Hippocampal formation (tissue), 2 donors: Measurements from ENCODE around the gene CPEB4.

ENCODE experiments used
- DNase-seq, 2 donors: peaks; one replicate each; lab custom pipeline; 2025; lab: John Stamatoyannopoulos, UW

The CPEB4 gene

DNA sequence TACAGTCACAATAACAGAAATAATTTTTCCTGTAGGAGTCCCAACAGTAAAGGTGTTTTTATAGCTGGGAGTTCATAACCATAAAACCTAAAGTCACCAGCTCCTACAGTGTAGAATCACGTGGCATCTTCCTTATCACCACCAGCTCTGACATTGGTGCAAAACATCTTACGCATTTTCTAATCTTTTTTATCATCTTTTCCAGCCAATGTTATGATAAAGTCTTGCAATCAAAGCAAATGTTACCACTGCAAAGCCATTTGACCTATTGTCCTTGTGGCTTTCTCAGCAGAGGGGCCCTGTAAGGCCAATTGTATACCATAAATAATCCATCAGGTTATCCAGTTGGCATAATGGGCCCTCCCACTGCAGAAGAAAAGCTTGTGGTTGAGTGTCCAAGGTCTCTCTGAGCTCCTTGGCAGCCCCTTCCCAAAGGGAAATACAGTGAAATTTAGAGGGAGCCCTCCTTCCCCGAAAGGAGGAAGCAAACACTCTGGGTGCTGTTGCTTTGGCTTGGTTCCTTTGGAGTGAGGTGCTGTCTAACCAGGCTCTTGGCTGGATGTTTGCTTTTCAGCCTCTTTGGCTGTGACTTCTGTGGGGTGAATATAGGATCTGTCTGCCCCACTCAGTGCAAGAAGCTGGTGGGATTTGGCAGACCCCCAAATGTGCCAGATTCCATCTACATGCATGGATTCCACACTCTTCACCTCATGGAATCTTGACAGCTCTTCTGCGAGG is 29.3 kb upstream of the CPEB4 start:
- DNase-seq: no peak

DNA sequence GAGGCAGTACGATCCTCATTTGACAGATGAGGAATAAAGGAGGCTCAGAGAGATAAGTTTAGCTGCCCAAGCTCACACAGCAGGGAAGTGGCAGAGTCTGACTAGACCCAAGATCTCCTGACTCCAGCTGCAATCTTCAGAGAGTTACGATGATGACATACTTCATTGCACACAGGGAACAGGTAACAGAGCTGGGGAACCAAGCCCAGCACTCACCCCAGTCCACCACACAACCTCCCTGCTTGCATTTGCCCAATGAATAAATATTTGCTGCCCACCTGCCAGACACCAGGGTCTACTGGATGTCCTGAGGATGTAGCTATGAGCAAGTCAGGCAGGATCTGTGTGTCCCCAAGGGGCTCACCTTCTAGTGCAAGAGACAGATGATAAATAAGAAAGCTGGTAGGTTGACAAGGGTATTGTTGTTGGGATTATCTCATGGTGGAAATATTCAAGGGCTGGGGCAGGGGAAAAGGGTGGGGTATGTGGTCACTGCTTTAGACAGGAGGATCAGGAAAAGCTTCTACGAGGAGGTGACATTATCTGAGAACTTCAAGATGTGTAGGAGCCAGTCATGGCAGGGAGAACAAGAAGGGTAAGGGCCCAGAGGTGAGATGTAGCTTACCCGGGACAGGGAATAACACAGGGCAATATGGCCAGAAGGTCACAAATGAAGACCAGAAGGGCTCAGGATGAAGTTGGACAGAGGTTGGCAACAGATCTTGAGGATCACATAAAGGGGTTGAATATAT is 28.6 kb upstream of the CPEB4 start:
- no peak for DNase-seq

DNA sequence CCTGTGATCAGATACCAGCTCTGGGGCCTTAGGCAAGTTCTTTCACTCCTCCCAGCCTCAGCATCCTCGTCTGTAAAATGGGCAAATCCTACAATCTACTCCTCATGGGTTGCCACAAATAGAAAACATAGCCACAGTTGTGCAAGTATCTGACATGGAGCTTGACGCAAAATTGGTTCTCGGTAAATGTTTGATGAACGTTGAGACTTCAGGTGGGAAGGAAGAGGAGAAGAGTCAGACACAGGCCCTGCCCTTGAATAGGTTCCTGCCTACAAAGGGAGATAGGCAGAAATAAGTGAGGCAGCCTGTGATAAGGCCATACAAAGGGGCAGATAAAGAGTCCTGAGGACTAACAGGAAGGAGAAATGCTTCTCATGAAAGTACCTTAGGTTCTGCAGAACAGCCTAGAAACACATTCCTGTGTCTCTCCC is 26.1 kb upstream of the CPEB4 start:
- no peak for DNase-seq

DNA sequence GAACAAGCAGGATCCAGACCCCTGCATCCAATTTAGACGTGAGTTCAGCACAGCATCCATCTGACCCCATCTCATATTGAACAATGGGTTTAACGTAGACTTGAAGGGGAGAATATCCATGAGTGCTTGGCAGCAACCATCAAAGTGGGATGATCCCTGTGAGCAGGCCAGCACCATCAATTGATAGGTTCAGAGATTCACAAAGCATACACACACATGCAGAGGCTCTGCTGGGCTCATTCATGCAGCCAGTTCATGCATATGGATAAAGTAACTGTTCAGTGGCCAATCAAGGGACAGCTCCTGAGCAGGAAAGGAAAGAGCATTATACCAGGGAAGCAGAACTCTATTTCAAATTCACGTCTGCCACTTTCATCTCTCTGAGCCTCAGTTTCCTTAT is 24.8 kb upstream of the CPEB4 start:
- no peak for DNase-seq

DNA sequence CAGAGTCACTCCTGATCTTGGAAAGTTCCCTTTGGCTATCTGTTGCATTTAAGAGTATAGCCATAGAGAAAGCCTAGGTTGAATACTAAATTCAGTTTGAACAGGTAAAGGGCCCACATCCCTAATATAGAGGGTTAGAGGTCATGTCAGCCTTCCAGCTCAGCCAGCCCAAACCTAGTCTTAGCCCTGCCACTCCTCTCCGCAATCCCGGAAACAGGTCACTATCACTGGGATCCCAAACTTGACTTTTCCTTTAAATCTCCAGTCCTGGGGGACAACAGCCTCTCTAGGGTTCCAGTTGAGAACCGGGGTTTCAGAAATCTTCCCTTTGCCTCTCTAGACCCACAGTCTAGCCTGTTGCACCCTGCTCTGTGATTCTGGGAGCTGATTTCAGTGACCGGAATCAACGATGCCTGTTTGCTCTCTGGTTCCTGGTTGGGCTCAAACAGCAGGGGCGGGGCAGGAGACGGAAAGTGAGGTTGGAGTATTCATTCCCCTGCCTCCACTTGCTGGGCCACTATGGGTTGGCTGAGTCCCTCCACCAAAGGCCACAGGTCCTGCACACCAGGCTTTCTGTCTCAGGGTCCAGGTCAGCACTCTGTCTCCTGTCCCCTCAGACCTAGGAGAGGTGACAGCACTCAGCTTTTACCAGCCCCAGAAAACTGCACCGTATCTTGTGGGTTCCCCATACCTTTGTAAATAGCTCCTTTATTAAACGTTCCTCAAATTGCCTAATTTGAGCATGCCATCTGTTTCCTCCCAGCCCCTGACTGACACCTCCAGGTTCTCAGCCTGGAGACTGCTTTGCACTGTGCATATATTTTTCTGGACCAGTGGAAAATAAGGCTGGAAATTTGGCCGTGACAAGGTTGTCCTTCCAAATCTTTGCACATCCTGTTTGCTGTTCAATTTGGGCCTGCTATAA is 23.8 kb upstream of the CPEB4 start:
- DNase-seq: no peak

DNA sequence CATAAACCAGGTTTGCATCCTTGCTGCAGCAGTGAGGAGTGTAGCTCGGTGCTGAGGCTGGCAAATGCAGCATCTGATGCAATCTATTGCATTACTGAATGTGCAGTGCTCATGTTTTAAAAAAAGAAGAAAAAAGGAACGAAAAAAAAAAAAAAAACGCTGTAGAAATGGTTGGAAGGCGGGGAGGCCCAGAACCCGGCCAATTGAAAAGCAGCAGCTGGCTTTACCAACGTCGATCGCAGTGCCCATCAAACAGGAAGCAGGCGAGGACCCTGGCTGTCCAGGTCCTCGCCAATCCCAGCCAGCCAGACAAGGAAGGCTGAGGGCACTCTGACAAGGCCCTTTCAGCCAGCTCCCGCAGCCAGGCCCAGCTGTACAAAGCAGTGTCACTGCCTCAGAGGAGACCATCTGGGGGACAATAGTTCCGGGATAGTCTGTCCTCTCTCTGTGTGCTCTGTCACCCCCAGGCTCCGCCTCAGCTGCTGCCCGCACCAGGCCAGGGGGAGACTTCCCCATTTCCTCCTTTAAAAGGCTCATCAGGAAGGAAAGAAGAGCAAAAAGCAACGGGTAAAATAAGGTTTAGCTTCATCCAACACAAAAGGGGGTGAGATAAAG is 21.8 kb upstream of the CPEB4 start:
- DNase-seq: peak; percentile 93

DNA sequence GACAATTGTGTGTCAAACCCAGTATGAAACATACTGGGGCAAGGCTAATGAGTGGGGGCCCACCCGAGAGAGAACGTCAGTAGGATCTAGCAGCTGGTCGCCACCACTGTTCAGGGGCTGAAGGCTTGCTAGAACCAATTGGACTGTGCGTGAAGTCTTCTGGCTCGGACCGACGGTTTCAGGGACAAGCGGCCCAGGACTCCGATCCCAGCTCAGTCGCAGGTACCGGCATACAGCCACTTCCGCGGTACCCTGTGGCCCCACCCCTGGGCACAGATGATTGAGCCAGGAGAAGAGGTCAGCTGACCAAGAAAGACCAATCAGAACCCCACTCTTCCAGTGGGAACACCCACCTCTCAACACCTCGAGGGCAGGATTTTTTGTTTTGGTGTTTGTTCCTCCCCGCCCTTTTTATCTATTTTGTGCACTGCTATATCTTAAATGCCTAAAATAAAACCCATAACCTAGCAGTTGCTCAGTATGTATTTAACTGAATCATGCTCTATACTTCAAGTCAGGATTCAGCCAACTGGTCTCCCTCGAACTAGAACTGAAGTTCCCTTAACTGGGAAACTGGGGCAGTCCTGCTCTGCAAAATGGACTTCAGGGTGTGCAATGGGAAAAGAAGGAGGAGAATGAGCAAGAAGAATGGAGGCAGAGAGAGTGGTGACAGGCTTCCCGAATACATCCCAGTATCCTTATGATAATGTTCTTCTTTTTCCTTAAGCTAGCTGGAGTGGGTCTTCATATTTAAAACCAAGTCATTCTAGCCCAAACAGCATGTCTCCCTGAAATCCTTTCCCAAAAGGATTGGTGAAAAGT is 21.1 kb upstream of the CPEB4 start:
- DNase-seq: peak; percentile 59 to 76

DNA sequence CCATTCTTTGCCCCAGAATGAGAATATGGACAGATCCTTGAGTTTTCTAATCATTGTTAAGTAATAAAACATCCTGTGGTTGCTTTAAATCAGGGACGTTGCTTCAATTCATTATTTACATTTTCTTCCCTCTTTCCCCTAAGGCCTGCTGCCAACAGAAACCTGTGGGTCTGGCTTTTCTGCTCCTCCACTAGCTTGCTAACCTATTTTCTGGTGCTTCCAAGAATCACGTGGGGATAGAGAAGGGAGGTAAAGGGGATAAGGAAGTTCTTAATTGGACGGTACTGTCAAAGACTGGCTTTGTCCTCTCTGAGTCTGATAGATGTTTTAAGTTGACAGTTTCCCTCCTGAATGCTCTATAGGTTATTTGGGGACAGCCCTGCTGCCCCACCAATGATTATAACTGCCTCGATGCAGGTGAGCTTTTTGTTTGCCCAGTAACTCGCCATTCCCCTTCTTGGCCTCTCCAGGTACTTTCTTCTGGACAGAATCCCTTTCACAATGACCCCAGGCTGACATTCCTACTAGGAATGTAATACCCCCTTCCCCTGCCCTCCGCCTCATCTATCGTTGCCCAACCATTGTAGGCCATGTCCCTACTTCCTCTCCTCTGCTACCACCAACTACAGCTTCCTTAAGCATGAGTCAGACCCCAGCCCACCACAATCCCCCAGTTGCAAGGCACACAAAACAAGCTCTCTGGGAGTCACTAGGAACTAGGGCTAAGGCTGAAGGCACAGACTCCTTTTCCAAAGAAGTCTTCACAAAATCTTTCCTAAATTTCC is 19.9 kb upstream of the CPEB4 start:
- no peak for DNase-seq

DNA sequence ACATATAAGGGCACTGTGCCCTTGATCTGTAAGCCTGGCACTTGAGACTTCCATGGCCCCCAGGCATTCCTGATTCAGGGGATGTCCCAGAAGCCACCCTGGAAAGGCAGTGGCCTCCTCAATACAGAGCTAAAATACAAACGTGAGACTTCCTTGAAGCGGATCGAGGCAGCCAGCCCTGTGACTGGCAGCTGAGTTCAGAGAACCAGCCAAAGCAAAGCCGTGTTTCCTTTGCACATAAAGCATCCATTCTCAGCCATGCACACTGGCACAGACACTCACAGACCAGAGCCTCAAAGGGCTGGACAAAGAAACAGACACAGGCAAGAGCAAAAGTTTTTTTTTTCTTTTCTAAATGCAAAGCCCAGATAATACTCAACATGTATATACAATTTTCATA is 18.8 kb upstream of the CPEB4 start:
- peak; percentile 72 to 86 for DNase-seq

DNA sequence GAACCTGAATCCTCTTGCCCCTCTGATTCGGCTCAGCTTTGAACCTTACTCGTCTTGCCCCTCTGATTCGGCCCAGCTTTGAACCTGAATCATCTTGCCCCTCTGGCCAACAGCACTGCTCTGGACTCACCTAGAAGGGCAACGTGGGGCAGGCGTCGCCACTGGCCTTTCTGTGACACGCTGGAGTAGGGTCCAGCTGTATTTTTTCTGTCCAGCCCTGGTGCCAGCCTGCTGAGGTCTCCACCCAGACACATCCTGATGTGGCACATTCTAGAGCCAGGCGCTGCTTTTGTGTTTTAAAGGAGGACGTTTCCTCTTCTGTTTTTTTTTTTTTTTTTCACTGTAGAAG is 15.2 kb upstream of the CPEB4 start:
- DNase-seq: no peak

DNA sequence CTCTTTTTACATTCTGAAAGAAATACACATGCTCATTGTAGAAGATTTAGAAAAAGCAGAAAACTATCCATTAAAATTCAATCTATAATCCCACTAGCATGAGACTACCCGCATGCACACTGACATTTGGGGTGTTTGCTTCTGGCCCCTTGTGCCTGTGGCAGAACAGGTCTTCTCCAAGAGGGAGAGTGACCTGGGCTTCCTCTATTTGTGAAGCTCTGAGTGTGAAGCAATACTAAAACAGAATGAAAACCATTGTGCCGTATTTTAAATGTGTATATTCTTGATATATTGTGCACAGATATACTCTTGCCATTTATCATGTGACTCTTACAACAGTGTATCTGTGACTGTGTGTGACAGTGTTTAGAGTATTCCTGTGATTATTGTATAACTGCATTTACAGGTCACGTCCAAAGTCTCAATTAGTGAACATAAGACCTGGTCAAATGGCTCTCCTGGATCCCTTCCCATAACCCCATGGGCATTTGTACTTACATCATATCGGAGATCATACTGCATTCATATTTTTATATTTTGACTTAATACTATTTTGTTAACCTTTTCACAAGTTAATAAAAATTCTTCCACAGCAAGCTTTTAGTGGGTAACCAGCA is 14.7 kb upstream of the CPEB4 start:
- no peak for DNase-seq

DNA sequence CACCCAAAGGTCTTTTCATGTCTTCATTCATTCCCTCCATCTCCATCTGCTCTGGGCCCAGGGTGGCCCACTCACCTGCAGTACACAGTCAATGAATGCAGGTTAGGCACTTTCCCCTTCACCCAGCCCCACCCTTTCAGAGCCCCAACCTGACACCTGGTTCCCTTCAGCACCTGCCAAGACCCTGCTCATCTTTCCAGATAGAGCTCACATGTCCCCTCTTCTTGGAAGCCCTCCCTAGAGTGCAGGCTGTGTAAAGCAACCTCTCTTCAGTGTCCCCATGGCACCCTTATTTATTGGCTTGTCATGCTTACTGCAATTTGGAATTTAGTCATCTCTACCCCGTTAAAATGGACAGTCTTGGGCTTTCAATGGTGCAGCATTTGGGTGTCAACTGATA is 13.0 kb upstream of the CPEB4 start:
- no peak for DNase-seq

DNA sequence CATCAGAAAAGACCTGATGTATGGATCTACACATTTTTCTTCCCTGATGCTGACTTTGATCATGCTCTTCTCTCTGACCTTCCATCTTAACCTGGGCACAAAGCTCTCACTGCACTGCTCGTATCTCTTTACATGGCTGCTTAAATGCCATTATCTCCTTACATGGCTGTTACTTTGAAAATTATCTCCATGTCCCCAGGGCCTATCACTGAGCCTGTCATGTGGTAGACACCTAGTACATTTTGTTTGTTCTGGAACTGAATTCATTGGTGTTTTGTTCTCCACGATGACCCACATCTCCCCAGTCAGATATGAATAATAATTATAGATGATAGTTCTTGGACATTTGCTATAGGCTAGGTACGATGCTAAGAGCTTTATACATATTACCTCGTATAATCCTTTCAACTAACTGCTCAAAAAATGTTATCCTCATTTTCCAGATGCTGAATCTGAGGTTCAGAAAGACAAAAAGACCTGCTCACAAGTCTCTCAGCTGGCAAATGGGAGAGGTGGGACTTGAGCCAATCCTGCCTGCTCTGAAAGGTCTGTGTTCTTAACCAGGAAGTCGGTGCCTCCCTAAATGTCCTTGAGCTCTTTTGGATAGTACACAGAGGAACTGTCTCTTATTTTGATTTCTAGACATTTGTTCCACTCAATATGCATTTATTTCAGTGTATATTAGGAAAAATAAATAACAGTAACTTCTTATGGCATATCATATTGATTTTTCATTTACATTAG is 9.8 kb upstream of the CPEB4 start:
- DNase-seq: no peak

DNA sequence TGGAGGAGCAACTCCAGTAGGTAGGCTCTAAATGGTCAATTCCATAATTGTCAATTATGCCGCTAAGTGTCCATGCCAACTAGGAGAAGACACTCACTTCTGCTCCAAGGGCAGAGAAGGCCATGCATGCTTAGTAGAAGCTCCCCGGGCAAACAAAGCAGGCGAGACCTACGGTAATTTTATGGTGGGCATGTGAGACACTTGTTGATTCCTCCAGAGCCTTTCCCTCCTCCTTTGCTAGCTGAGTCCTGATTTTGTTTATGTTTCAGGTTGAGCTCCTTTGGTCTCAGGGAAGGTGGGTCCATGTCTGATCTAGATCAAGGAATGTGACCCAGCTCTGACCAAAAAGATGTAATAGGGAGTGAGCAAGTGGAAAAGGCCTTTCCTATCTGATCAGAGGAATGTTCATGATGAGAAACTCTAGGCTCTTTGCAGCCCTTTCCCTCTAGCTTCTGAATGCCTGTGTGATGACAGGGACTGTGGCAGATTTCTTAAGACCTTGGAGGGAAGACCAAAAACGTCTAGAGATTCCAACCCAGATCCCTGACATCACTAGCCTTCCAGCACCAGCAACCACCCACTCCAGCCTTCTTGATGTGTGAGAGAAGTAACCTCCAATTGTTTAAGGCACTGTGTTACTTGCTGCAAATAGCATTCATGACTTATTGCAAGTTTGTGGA is 7.7 kb upstream of the CPEB4 start:
- no peak for DNase-seq

DNA sequence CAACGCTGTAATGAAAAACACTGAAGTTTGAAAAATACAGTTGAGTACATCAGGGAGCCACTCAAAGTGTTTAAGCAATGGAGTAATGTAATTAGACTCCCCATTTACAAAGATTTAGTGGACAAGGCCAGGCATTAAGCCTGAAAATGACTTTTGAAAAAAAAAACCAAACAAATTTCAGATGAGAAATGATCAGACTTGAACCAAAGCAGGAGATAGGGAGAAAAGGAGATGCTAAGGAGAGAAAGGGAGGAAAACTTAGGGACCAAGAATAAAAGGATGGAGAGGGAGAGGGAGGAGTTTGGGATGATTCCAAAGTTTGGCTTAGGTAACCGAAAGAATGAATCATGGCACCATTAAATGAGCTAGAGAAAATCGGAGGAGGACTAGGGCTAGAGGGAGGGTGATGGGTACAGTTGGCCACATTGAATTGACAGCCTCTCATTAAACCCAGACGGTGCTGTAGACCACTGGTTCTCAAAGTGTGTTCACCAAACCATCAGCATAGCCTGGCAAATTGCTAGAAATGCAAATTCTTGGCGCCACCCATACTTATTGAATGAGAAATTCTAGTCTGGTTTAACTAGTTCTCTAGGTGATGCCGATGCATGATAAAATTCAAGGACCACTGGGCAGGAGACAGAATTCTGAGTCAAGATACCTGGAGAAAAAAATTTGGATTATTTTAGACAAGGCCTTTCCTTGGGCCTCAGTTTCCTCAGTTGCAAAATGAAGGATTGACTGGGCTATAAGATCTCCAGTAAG is 6.2 kb upstream of the CPEB4 start:
- no peak for DNase-seq

DNA sequence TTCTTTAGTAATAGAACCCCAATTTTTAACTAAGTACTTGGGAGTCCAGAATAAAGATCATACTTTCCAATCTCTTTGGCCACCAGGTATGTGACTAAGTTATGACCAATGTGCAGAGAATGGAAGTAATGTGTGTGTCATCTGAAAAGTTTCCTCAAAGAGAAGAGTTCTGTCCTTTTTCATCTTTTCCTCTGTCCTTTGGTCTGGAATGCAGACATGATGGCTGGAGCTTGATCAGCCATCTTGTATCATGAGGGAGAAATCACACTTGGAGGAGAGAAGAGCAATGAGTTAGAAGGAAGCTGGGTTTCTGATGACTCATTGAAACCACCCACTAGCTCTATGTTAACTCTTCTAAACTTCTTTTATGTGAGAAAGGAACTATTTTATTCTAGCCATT is 5.5 kb upstream of the CPEB4 start:
- no peak for DNase-seq

DNA sequence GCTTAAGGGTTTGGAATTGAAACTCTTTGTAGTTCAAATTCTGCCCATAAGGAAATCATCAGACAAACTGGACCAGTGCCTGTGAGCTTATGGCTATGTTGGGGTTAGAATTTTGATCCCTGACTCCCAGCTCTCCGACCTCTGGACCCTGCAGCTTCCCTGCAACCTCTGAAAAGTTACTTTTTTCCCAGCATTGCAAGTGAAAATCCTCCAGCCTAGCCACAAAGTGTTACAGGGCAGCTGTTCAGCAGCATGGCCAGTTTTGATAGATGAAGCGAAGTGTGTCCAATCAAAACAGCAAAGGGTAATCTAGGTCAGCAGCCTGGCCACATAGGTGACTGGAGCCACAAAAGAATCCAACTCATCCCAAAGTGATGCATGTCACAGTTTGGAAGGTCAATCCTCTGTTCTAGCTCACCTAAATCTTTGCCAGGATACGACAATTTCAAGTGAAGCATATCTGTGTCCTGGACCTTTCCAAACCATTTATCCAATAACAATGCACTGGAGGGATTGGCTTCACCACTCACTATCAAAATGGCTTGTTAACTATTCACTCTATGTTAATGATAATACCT is 4.7 kb upstream of the CPEB4 start:
- no peak for DNase-seq
